ENCODE results near the gene INSIG1.

The INSIG1 gene

GRCh38 chr7:155286686-155287085, 11.0 kb upstream of the INSIG1 start:
- no peak for DNase-seq

- no peak for DNase-seq
Observed at GRCh38 chr7:155287284-155287935, 10.3 kb upstream of the INSIG1 start.

GRCh38 chr7:155288055-155288454, 9.6 kb upstream of the INSIG1 start:
- no peak for DNase-seq

GRCh38 chr7:155289107-155289506, 8.6 kb upstream of the INSIG1 start:
- no peak for DNase-seq

GRCh38 chr7:155289949-155290501, 7.7 kb upstream of the INSIG1 start:
- DNase-seq: no peak

GRCh38 chr7:155291045-155291530, 6.6 kb upstream of the INSIG1 start:
- DNase-seq: peak; percentile 95

- no peak for DNase-seq
Observed at GRCh38 chr7:155291729-155292128, 5.9 kb upstream of the INSIG1 start.

- DNase-seq: no peak
Observed at GRCh38 chr7:155292680-155293226, 4.9 kb upstream of the INSIG1 start.

- peak; percentile 91 for DNase-seq
Observed at GRCh38 chr7:155293721-155294510, 3.8 kb upstream of the INSIG1 start.

- DNase-seq: no peak
Observed at GRCh38 chr7:155294511-155294778, 3.2 kb upstream of the INSIG1 start.

GRCh38 chr7:155295511-155295910, 2.2 kb upstream of the INSIG1 start:
- DNase-seq: no peak

GRCh38 chr7:155296006-155296787, 1.5 kb upstream of the INSIG1 start:
- DNase-seq: no peak

- DNase-seq: peak; percentile 76
Observed at GRCh38 chr7:155296788-155297516, 726 bp upstream of the INSIG1 start.

GRCh38 chr7:155298288-155298833, 683 bp downstream of the INSIG1 start:
- DNase-seq: no peak

GRCh38 chr7:155298834-155299534, 1.3 kb downstream of the INSIG1 start:
- DNase-seq: peak; percentile 96

- DNase-seq: no peak
Observed at GRCh38 chr7:155299535-155300202, 2.0 kb downstream of the INSIG1 start.

GRCh38 chr7:155300641-155301452, 3.2 kb downstream of the INSIG1 start:
- DNase-seq: no peak

- DNase-seq: no peak
Observed at GRCh38 chr7:155303039-155303593, 5.4 kb downstream of the INSIG1 start.

- no peak for DNase-seq
Observed at GRCh38 chr7:155303897-155304296, 6.2 kb downstream of the INSIG1 start.

All from suppressor macrophage treated with lipopolysaccharide for 4 hours (primary cell).